Renal cortex interstitium (tissue), 11 donors: ENCODE data around the gene PLCXD1. TPM values are rescaled to one million over a fixed set of nuclear protein-coding genes. Genes with fewer than 3 reads are reported as not detected.
"Not testable (repeated sequence)": the region's sequence is repeated elsewhere in the genome, so short reads cannot be mapped to it uniquely, and the experiment has no call there.

ENCODE experiments used
- DNase-seq, 11 donors: peaks; one replicate each; pipeline ENCODE4 v3.0.0-alpha.2; 2013; ENCODE audit warnings: low read depth in 9 of 11, low spot score in 4 of 11; ENCODE audit errors: extremely low read depth in 1 of 11
- polyA plus RNA-seq, 3 donors: library from polyadenylated mRNA; unstranded; fragments of 120-200 nt; gene quantifications; one replicate each; pipeline ENCODE4 v1.2.1, GENCODE V29; 2013; ENCODE audit not compliant: insufficient read length in 3 of 3

PLCXD1 gene
- polyA plus RNA-seq, 3 donors: 21.5 to 41.0 (median 25.1) TPM

DNA sequence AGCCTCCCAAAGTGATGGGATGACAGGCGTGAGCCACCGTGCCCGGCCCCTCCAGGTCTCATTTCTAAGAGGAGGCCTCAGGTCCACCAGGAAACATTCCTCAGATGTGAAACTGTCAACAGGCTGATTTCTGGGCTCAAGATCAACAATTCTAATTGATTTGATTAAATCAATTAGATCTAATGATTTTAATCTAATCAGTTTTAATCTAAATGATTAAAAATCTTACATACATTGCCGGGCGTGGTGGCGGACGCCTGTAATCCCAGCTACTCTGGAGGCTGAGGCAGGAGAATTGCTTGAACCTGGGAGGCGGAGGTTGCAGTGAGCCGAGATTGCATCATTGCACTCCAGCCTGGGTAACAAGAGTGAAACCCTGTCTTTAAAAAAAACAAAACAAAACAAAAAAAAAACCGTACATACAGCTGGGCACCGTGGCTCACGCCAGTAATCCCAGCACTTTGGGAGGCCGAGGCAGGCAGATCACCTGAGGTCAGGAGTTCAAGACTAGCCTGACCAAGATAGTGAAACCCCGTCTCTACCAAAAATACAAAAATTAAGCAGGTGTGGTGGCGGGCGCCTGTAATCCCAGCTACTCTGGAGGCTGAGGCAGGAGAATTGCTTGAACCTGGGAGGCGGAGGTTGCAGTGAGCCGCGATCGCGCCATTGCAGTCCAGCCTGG, 960 bp downstream of the PLCXD1 start:
- not testable (repeated sequence) for DNase-seq

DNA sequence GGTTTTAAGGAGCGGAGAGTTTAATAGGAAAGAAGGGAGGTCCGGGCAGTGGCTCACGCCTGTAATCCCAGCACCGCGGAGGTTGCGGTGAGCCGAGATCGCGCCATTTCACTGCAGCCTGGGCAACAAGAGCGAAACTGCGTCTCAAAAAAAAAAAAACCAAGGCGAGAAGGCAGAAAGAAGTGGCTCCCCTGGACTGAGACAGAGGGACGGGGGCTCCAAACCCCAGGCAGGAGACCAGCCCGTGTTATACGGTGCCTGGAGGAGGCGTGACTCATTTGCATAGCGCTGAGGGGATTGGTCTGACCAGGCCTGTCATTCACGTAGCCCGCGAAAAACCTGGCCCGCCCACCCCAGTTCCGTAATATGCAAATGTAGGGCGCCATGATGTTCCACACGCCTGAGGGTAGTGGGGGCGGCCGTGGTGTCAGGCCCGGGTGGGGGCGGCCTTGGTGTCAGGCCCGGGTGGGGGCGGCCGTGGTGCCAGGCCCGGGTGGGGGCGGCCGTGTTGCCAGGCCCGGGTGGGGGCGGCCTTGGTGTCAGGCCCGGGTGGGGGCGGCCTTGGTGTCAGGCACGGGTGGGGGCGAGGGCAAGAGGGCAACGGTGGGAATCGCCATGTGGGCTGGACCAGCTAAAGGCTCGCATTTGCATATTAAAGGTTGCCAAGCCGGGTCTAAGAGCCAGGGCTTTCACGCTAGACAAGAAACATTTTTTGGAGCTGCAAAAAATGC, 2.1 kb downstream of the PLCXD1 start:
- peak in 9 of 11 donors; percentile 73 to 90 (median 83) for DNase-seq

DNA sequence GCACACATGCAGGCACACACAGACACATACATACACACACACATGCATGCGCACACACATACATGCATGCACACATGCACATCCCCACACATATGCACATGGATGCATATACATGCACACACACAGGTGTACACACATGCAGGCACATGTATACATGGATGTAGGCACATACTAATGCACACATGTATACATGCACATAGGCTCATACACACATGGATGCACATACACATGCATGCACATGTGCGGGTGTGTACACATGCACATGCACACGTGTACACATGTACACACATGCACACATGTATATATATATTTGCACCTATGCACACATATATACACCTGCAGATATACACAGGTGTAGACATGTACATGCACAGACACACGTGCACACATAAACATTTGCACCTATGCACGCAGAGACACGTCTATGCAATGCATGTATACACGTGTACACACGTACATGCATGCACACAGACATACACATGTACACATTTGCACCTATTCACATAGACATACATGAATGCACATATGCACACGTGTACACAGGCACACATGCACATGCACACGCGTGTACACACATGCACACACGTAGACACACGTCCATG, 4.0 kb downstream of the PLCXD1 start:
- no peak for DNase-seq

DNA sequence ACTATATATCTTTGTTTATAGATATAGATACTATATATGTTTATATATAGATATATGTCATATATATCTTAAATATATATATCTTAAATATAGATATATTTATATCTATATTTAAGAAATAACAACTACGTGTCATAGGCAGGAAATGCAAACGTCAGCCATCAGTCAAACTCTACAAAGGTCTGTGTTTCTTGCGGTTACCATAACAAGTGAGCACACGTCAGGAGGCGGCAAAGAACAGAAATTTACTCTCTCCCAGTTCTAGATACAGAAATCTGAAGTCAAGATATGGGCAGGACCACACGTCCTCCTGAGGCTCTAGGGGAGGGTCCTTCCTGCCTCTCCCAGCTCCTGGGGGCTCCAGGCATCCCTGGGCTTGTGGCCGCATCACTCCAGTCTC, 6.5 kb downstream of the PLCXD1 start:
- DNase-seq: no peak

DNA sequence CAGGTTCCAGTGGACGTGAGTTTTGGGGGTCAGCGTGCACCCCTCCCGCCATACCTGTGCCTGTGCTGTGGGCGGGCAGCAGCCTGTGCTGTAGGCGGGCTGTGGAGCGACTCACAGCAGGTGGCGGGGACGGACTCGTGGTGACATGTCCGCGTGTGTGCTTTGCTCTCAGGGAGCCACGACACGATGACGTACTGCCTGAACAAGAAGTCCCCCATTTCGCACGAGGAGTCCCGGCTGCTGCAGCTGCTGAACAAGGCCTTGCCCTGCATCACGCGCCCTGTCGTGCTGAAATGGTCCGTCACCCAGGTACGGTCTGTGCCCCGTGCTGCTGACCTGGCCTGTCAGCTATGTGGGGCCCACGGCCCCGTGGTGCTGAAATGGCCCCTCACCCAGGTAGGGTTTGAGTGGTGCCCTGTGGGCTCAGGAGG, 7.4 kb downstream of the PLCXD1 start:
- DNase-seq: no peak

DNA sequence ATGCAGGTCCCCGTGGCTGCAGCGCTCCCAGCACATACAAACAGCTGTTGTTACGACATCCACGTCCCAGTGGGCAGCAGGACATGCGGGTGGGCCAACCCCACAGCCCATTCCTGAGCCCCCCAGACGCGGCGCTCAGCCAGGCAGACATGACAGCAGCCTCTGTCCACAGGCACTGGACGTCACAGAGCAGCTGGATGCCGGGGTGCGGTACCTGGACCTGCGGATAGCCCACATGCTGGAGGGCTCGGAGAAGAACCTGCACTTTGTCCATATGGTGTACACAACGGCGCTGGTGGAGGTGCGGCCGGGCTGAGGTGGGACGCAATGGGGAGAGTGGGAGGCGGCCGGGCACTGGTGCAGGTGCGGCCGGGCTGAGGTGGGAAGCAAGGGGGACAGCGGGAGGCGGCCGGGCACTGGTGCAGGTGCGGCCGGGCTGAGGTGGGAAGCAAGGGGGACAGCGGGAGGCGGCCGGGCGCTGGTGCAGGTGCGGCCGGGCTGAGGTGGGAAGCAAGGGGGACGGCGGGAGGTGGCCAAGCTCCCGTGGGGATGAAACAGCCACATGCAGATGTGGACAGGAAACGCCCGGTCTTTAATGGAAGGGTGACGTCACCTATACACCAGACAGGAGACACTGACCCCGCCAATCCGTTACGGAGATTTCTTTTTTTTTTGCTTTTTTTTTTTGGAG, 9.4 kb downstream of the PLCXD1 start:
- DNase-seq: no peak

DNA sequence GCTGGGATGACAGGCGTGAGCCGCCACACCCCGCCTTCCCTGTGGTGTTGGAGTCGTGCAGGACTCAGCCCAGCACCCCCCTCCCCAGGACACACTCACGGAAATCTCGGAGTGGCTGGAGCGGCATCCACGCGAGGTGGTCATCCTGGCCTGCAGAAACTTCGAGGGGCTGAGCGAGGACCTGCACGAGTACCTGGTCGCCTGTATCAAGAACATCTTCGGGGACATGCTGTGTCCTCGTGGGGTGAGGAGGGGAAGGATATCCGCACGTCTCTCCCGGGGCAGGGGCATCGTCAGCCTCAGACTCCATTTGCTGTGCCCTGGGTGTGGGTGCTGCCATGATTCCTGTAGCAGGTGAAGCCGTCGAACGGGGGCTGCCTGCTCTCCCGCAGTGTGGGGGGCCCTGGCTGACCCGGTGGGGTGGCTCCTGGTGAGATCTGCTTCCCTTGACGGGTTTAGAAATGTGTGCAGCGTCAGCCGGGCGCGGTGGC, 10.3 kb downstream of the PLCXD1 start:
- no peak for DNase-seq

DNA sequence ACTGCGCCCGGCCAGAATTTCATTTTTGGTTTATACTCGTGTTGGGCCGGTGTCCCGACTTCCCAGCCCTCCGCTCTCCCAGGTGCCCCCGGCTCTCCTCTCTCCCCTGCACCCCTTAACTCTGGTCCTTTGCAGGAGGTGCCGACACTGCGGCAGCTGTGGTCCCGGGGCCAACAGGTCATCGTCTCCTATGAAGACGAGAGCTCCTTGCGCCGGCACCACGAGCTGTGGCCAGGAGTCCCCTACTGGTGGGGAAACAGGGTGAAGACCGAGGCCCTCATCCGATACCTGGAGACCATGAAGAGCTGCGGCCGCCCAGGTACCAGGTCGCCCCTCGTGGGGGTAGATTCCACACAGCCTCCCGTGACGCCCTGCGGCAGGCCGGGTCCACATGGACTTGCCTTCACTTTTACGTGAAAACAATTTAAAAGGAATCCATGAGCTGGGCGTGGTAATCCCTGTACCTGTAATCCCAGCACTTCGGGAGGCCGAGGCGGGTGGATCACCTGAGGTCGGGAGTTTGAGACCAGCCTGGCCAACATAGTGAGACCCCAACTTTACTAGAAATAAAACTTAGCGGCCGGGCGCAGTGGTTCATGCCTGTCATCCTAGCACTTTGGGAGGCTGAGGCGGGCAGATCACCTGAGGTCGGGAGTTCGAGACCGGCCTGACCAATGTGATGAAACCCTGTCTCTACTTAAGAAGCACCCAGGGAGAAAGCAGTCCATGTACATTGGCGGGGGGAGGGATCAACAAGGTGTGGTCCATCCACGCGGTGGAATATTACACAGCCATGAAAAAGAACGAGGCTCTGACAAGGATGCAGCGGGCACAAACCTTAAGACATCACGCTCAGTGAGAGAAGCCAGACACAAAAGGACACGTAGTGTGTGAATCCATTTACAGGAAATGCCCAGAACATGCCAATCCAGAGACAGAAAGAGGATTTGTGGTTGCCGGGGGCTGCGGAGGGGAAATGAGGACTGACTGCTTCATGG, 12.0 kb downstream of the PLCXD1 start:
- no peak for DNase-seq

DNA sequence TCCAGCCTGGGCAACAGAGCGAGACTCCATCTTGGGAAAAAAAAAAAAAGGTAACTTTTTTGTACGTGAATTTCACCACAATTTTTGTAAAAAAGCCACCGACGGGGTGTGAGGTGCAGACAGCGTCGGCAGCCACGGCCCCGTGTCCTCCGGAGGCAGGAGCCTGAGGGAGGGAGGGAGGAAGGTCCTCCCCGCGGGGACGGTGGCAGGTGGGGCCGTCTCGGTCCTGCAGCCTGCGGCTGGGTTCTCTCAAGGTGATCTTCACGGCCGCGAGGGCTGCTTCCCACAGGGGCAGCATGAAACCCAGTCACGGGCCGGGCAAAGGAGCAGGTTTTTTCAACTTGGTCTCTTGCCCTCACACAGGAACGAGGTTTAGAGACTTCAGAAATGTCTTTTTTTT, 14.0 kb downstream of the PLCXD1 start:
- no peak for DNase-seq

DNA sequence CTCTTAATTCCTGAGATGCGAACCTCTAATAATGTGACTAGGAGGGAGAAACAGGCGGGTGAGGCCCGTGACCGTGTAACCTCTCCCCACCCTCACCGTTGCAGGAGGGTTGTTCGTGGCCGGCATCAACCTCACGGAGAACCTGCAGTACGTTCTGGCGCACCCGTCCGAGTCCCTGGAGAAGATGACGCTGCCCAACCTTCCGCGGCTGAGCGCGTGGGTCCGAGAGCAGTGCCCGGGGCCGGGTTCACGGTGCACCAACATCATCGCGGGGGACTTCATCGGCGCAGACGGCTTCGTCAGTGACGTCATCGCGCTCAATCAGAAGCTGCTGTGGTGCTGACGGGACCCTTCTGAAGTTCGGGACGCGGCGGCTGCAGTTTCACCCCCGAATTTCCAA, 17.8 kb downstream of the PLCXD1 start:
- no peak for DNase-seq

DNA sequence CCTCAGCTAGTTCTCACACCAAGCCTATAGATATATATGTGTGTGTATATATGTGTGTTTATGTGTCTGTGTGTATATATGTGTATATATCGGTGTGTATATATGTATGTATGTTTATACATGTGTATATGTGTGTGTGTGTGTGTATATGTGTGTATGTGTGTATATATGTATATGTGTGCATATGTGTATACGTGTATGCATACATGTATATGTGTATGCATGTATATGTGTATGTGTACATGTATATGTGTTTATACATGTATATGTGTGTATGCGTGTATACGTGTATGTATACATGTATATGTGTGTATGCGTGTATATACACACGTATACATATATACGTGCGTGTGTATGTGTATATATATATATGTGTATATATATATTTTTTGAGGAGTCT, 19.2 kb downstream of the PLCXD1 start:
- no peak for DNase-seq

DNA sequence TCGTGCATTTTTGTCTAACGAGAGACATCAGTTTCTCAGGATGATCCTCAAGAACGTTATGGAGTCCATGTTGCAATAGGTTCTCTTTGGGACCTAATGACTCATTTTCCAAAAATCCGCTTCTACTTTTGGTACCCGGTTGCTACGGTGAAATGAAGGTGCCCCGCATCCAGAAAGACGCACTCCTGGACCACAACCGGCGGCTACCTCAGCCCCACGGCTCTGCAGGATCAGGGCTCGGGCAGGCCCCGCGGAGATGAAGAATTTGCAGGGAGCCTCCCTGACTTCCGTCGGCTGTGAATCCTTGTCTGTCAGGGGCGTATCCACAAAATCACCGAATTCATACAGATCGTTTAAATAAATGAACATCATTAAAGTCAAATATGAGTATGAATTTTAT, 21.8 kb downstream of the PLCXD1 start:
- DNase-seq: no peak

DNA sequence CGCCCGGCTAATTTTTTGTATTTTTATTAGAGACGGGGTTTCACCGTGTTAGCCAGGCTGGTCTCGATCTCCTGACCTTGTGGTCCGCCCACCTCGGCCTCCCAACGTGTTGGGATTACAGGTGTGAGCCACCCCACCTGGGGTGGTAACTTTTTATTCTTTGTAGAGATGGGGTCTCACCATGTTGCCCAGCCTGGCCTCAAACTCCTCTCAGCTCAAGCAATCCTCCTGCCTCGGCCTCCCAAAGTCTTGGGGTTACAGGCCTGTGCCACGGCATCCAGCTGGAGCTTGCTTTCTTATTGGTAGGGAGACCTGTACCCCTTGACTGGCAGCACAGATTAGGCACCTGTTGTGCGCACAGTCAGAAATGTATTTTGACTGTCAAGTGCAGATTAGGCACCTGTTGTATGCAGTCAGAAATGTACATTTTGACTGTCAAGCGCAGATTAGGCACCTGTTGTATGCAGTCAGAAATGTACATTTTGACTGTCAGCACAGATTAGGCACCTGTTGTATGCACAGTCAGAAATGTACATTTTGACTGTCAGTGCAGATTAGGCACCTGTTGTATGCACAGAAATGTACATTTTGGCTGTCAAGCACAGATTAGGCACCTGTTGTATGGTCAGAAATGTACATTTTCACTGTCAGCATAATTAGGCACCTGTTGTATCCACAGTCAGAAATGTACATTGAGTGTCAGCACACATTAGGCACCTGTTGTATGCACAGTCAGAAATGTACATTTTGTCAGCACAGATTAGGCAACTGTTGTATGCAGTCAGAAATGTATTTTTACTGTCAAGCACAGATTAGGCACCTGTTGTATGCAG, 24.8 kb downstream of the PLCXD1 start:
- DNase-seq: not testable (repeated sequence)

DNA sequence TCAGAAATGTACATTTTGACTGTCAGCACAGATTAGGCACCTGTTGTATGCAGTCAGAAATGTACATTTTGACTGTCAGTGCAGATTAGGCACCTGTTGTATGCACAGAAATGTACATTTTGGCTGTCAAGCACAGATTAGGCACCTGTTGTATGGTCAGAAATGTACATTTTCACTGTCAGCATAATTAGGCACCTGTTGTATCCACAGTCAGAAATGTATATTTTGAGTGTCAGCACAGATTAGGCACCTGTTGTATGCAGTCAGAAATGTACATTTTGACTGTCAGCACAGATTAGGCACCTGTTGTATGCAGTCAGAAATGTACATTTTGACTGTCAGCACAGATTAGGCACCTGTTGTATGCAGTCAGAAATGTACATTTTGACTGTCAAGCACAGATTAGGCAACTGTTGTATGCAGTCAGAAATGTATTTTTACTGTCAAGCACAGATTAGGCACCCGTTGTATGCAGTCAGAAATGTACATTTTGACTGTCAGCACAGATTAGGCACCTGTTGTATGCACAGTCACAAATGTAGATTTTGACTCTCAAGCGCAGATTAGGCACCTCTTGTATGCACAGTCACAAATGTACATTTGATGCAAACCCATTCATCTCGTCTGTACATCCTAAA, 25.6 kb downstream of the PLCXD1 start:
- not testable (repeated sequence) for DNase-seq

DNA sequence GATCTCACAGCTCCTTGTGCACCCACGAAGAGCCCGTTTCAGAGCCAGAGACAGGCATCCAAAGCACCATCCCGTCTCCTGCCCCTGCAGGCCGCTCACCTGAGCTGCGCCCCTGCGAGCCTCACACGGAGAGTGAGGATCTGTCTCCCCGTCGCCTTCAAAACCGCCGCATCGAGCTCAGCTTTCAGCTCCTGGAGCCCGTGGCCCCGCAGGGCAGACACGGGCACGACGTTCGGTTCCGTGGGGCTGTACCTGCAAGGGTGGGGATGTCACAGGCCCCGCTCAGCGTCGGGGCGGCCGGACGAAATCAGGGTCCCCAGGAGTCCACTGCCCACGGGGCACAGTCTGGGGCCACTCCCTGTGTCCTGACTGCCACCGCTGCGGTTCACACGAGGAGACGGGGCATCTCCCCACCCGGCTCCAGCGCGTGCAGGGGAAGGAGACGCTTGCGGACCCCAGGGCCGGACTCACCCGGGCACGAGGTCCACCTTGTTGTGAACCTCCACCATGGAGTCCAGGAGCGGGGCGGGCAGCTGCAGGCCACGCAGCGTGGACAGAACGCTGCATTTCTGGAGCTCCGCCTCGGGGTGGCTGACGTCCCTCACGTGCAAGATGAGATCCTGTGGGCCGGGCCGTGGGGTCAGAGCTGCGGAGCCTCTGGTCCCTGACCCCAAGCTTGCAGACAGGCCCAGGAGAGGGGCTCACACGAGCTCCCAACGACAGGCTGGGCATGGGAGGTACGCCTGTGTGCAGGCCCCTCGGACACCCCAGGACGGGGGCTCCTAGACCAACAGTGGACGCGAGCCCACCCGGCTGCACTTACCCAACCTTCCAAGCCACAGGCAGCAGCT, 26.3 kb downstream of the PLCXD1 start:
- DNase-seq: no peak

DNA sequence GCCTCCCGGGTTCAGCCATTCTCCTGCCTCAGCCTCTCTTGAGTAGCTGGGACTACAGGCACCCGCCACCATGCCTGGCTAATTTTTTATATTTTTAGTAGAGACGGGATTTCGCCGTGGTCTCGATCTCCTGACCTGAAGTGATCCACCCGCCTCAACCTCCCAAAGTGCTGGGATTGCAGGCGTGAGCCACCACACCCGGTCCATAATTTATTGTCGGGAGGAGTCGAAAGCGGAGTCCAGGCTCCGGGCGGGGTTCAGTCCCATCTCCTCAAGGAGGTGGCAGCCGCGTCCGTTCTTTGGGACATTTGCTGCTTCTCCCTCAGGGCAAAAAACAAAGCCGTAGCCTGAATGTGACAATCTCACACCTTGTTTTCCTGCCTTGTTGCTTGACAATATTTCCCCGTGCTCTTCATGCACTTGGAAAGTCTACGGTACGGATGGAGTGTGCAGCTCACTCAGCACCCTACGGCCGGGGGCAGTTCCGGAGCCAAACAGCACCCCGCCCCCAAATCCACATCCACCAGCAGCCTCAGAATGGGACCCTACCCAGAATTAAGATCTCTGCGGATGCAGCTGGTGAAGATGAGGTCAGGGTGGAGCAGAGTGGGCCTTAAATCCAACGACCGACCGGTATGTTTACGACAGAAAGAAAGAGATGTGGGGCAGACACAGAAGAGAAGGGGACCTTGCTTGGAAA, 27.8 kb downstream of the PLCXD1 start:
- no peak for DNase-seq
